Measurements from ENCODE around the gene TAAR8.
"Not testable (repeated sequence)": the region's sequence is repeated elsewhere in the genome, so short reads cannot be mapped to it uniquely, and the experiment has no call there.

TAAR8 gene

DNA sequence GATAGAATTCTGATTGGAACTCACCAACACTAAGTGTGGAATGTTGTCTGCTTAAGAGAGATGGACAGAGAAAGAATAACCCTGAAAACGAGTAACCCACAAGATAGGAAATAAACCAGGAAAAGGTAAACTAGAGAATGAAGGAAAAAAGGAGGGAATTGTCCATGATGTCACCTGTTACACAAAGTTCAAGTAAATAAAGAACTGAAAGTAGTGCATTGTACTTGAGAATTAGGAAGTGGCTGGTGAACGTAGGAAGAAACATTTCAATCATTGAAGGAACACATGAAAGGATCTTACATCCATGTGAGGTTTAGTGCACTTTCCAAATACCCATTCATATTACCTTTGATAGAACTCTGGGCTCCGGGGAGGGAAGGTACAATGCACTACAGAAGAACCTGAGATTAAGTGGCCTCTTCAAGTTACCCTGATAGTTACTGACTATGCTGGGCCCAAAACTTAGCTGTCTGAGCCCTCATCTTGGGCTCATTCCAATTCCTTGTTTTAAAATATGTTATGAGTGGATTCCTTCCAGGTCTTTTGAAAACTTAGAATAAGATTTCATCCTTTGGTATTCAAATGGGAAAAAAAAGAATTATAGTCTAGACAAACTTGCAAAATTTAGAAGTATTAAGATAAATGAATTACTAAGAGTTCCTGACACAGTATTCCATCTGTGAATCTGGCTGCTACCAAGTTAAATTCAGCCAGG, 38.5 kb upstream of the TAAR8 start:
- Histone ChIP-seq H3K4me3 (ENCODE audit: low read depth, low read length) (no peak overlapping the region), H3K4me1 (ENCODE audit: control insufficient read depth, insufficient read depth, low read length) (peaks cover 10% of the 10 kb centered on the region), H3K27ac (ENCODE audit: low read depth, low read length) (no peak overlapping the region), H3K36me3 (ENCODE audit: control insufficient read depth, insufficient read depth, low read length) (no peaks in the 10 kb centered on the region), H3K9ac (ENCODE audit: low read length) (no peak overlapping the region), H3K27me3 (ENCODE audit: control insufficient read depth, insufficient read depth, low read length) (peaks cover 10% of the 10 kb centered on the region; the same call in 1 of the 2 replicates), H3K9me3 (ENCODE audit: control insufficient read depth, insufficient read depth, low read depth, low read length) (no peaks in the 10 kb centered on the region)

DNA sequence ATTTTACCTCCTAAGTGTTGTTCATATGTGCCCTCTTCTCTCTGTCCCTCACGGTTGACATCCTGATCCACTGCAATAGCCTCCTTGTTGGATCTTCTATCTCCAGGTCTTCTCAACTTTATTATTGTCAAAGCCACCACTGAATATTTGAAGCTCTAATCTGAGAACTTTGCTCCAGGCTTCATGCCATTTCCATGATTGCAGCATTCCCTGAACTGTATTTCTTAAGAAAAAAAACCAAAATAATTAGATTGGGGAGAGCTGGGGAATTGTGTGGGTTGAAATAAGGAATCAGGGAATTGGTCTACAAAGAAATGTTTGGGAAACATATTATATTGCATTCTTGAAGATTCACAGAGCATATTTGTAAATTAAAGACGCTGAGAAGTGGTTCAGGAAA, 37.1 kb upstream of the TAAR8 start:
- Histone ChIP-seq H3K36me3 (ENCODE audit: control insufficient read depth, insufficient read depth, low read length) (no peaks in the 10 kb centered on the region), H3K4me3 (ENCODE audit: low read depth, low read length) (no peak overlapping the region), H3K9ac (ENCODE audit: low read length) (no peak overlapping the region), H3K27ac (ENCODE audit: low read depth, low read length) (no peak overlapping the region), H3K4me1 (ENCODE audit: control insufficient read depth, insufficient read depth, low read length) (peaks cover 10% of the 10 kb centered on the region), H3K27me3 (ENCODE audit: control insufficient read depth, insufficient read depth, low read length) (peaks cover 10% of the 10 kb centered on the region; the same call in 1 of the 2 replicates), H3K9me3 (ENCODE audit: control insufficient read depth, insufficient read depth, low read depth, low read length) (no peaks in the 10 kb centered on the region)

DNA sequence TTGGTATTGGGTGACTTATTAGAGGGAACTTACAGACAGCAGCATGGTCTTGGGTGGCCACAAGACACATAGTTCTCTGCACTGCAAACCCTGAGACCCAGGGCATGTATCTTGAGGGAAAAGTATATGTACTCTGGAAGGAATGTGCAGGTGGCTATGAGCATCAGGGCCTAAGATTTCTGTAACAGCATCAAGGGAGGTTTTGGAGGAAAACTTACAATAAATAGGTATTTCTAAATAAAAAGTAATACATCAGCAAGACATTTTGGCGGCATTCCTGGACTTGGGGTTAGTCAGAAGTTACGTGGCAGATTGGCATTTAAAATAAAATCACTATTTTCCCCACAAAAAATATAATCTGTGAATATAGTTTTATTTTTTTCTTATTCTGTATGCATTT, 31.5 kb upstream of the TAAR8 start:
- H3K9me3 ChIP-seq (ENCODE audit: control insufficient read depth, insufficient read depth, low read depth, low read length) = no peaks in the 10 kb centered on the region
- H3K9ac ChIP-seq (ENCODE audit: low read length) = no peak overlapping the region
- no peaks in the 10 kb centered on the region for H3K36me3 ChIP-seq (ENCODE audit: control insufficient read depth, insufficient read depth, low read length)
- no peak overlapping the region for H3K27ac ChIP-seq (ENCODE audit: low read depth, low read length)
- no peak overlapping the region for H3K4me3 ChIP-seq (ENCODE audit: low read depth, low read length)
- H3K4me1 ChIP-seq (ENCODE audit: control insufficient read depth, insufficient read depth, low read length) = peaks cover under 1% of the 10 kb centered on the region; the same call in 1 of the 2 replicates
- no peaks in the 10 kb centered on the region for H3K27me3 ChIP-seq (ENCODE audit: control insufficient read depth, insufficient read depth, low read length)

DNA sequence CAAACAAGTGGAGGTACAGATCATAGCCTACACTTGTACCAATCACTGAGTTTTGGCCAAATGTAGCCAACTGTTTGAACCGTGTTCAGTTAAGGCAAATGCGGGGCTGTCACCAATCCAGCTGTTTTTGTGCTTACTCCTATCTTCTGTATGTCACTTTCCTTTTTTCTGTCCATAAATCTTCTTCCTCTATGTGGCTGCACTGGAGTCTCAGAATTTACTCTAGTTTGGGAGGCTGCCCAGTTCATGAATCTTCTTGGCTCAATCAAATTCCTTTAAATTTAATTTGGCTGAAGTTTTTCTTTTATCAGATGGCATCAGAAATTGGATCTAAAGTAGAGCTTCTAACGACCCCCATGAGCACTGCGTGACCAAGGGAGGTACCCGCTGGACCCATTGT, 27.8 kb upstream of the TAAR8 start:
- no peaks in the 10 kb centered on the region for H3K36me3 ChIP-seq (ENCODE audit: control insufficient read depth, insufficient read depth, low read length)
- H3K9ac ChIP-seq (ENCODE audit: low read length) = no peak overlapping the region
- H3K27ac ChIP-seq (ENCODE audit: low read depth, low read length) = no peak overlapping the region
- H3K9me3 ChIP-seq (ENCODE audit: control insufficient read depth, insufficient read depth, low read depth, low read length) = no peaks in the 10 kb centered on the region
- H3K27me3 ChIP-seq (ENCODE audit: control insufficient read depth, insufficient read depth, low read length) = no peaks in the 10 kb centered on the region
- H3K4me1 ChIP-seq (ENCODE audit: control insufficient read depth, insufficient read depth, low read length) = peaks cover 8% of the 10 kb centered on the region; the same call in 1 of the 2 replicates
- no peak overlapping the region for H3K4me3 ChIP-seq (ENCODE audit: low read depth, low read length)

DNA sequence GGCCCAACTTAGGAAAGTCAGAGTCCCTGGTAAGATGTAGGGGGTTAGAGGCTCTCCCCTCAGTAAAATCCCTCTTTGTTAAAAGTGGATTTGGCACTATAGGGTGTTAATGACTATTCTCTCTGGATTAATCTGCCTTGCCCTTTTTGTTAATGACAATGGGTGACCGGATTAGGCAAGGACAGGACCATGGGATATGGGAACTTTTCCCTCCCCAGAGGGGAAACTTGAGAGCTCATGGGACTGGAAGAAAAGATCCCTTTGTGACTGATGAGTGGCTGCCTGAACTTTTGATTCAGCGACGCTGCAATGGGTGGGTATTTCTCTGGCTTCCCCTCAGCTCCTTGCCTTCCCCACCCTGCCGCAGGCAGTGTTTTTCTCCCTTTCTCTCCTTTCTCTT, 26.6 kb upstream of the TAAR8 start:
- peaks cover 8% of the 10 kb centered on the region; the same call in 1 of the 2 replicates for H3K4me1 ChIP-seq (ENCODE audit: control insufficient read depth, insufficient read depth, low read length)
- H3K27ac ChIP-seq (ENCODE audit: low read depth, low read length) = no peak overlapping the region
- no peak overlapping the region for H3K9ac ChIP-seq (ENCODE audit: low read length)
- H3K4me3 ChIP-seq (ENCODE audit: low read depth, low read length) = no peak overlapping the region
- no peaks in the 10 kb centered on the region for H3K27me3 ChIP-seq (ENCODE audit: control insufficient read depth, insufficient read depth, low read length)
- no peaks in the 10 kb centered on the region for H3K36me3 ChIP-seq (ENCODE audit: control insufficient read depth, insufficient read depth, low read length)
- H3K9me3 ChIP-seq (ENCODE audit: control insufficient read depth, insufficient read depth, low read depth, low read length) = no peaks in the 10 kb centered on the region

DNA sequence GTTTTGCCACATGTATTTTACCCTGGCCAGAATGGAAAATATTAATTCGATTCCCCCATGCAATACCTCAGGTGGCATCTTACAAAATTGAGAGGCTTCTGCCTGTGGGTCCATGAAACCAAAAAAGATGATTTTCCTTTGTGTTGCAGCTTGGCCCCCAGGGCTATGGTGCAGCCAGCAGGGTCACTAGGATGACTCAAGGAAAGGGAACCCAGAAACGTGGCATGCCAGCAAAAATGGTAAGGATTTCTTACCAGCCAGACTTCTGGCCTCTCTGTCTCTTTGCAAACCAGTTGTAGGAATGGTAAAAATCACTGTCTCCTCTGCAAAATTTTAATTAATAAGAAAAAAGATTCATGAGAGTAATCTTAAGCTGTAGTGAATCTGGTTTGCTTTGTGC, 26.0 kb upstream of the TAAR8 start:
- Histone ChIP-seq H3K27ac (ENCODE audit: low read depth, low read length) (no peak overlapping the region), H3K4me3 (ENCODE audit: low read depth, low read length) (no peak overlapping the region), H3K27me3 (ENCODE audit: control insufficient read depth, insufficient read depth, low read length) (no peaks in the 10 kb centered on the region), H3K9ac (ENCODE audit: low read length) (no peak overlapping the region), H3K36me3 (ENCODE audit: control insufficient read depth, insufficient read depth, low read length) (no peaks in the 10 kb centered on the region), H3K9me3 (ENCODE audit: control insufficient read depth, insufficient read depth, low read depth, low read length) (no peaks in the 10 kb centered on the region), H3K4me1 (ENCODE audit: control insufficient read depth, insufficient read depth, low read length) (peaks cover 8% of the 10 kb centered on the region; the same call in 1 of the 2 replicates)

DNA sequence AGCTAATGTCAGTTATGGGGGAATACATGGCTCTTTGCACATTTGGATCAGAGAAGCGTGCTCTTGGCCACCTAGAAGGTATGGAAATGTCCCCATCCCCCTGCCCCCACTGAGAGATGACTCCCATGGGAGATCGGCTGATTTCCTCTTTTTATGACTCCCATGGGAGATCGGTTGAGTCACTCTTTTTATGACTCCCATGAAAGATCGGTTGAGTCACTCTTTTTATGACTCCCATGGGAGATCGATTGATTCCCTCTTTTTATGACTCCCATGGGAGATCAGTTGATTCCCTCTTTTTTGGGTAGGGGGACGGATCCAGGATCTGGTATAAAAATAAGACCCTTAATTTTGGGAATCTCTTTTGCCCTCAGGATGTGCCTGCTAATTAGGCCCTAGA, 24.7 kb upstream of the TAAR8 start:
- Histone ChIP-seq H3K27ac (ENCODE audit: low read depth, low read length) (no peak overlapping the region), H3K4me1 (ENCODE audit: control insufficient read depth, insufficient read depth, low read length) (peaks cover 8% of the 10 kb centered on the region; the same call in 1 of the 2 replicates), H3K4me3 (ENCODE audit: low read depth, low read length) (no peak overlapping the region), H3K27me3 (ENCODE audit: control insufficient read depth, insufficient read depth, low read length) (no peaks in the 10 kb centered on the region), H3K9ac (ENCODE audit: low read length) (no peak overlapping the region), H3K9me3 (ENCODE audit: control insufficient read depth, insufficient read depth, low read depth, low read length) (peaks cover 6% of the 10 kb centered on the region; the same call in 1 of the 2 replicates), H3K36me3 (ENCODE audit: control insufficient read depth, insufficient read depth, low read length) (no peaks in the 10 kb centered on the region)

DNA sequence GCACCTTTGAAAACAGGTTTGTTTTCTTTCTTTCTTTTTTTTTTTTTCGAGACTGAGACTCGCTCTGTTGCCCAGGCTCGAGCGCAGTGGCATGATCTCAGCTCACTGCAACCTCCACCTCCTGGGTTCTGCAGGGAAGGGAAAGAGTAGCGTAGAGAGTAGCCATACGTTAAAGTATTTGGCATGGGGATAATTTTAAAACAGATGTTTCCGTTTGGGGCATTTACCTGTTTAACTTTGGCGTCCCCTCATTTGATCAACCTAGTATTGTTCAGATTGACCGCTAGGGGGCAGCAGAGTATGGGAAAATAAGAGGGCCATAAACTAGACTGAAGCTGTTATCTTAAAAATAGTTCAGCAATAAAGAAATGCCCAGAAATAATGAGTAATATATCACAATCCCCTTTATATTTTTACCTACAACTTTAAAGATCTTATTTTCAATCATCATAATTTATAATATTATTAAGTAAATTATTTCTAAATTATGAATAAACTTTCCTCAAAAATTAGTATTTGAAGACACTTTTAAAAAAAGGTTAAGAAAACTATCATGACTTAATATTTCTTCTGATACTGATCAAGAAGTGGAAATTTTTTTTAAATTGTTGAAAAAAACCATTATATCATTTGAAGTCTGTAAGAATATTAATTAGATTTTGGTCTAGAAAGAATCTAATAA, 22.0 kb upstream of the TAAR8 start:
- 0 out of 2 replicates have a peak overlapping the region, but pooled peaks have one; percentile 31 for H3K4me3 ChIP-seq (ENCODE audit: low read depth, low read length)
- H3K27ac ChIP-seq (ENCODE audit: low read depth, low read length) = no peak overlapping the region
- H3K9ac ChIP-seq (ENCODE audit: low read length) = no peak overlapping the region
- H3K27me3 ChIP-seq (ENCODE audit: control insufficient read depth, insufficient read depth, low read length) = no peaks in the 10 kb centered on the region
- H3K9me3 ChIP-seq (ENCODE audit: control insufficient read depth, insufficient read depth, low read depth, low read length) = peaks cover 13% of the 10 kb centered on the region; the same call in 1 of the 2 replicates
- H3K36me3 ChIP-seq (ENCODE audit: control insufficient read depth, insufficient read depth, low read length) = no peaks in the 10 kb centered on the region
- peaks cover 8% of the 10 kb centered on the region; the same call in 1 of the 2 replicates for H3K4me1 ChIP-seq (ENCODE audit: control insufficient read depth, insufficient read depth, low read length)

DNA sequence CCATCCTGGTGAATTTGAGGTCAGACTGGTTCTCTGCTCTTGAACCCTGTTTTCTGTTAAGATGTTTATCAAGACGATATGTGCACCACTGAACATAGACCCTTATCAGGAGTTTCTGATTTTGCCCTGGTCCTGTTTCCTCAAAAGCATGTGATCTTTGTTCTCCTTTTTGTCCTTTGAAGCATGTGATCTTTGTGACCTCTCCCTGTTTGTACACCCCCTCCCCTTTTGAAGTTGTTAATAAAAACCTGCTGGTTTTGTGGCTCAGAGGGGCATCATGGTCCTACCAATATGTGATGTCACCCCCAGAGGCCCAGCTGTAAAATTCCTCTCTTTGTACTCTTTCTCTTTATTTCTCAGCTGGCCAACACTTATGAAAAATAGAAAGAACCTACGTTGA, 17.9 kb upstream of the TAAR8 start:
- not testable (repeated sequence) for H3K9ac ChIP-seq (ENCODE audit: low read length); H3K36me3 ChIP-seq (ENCODE audit: control insufficient read depth, insufficient read depth, low read length); H3K4me3 ChIP-seq (ENCODE audit: low read depth, low read length); H3K4me1 ChIP-seq (ENCODE audit: control insufficient read depth, insufficient read depth, low read length); H3K27ac ChIP-seq (ENCODE audit: low read depth, low read length); H3K27me3 ChIP-seq (ENCODE audit: control insufficient read depth, insufficient read depth, low read length)
- peaks cover 13% of the 10 kb centered on the region; the same call in 1 of the 2 replicates for H3K9me3 ChIP-seq (ENCODE audit: control insufficient read depth, insufficient read depth, low read depth, low read length)

DNA sequence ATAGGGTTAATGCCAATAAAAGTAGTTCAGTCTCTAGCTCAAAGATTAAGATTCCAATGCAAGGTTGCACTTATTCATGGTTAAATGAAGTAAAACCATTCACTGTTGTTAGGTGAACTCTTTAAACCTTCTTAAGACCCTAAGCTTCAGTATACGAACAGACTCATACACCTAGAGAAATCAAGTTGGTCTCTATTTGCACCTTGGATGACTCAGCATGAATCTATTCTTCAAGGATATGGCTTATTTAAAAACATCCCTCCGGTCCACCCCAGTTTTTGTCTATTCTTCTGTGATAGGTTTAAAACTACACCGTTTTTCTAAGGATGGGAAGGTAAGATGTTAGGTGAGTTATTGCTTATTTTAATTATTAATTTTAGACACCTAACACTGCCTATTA, 15.3 kb upstream of the TAAR8 start:
- no peak overlapping the region for H3K27ac ChIP-seq (ENCODE audit: low read depth, low read length)
- H3K9ac ChIP-seq (ENCODE audit: low read length) = no peak overlapping the region
- H3K9me3 ChIP-seq (ENCODE audit: control insufficient read depth, insufficient read depth, low read depth, low read length) = peaks cover 10% of the 10 kb centered on the region; the same call in 1 of the 2 replicates
- H3K4me1 ChIP-seq (ENCODE audit: control insufficient read depth, insufficient read depth, low read length) = no peaks in the 10 kb centered on the region
- no peak overlapping the region for H3K4me3 ChIP-seq (ENCODE audit: low read depth, low read length)
- H3K36me3 ChIP-seq (ENCODE audit: control insufficient read depth, insufficient read depth, low read length) = no peaks in the 10 kb centered on the region
- H3K27me3 ChIP-seq (ENCODE audit: control insufficient read depth, insufficient read depth, low read length) = no peaks in the 10 kb centered on the region

DNA sequence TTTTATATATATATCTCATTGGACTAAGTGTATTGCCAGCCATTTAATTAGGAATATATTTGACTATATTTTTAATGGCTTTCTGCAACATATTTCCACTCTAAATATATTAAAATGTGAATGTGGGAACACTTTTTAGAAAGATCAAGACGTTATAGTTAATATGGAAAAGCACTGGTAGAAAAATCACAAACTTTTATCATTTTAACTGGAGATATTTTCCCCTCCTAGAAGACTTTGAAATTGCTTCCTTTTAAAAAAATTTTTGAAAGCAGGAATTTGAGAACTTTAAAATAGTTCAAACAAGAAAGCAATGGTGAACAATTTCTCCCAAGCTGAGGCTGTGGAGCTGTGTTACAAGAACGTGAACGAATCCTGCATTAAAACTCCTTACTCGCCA, 14.5 kb upstream of the TAAR8 start, which contains the start of gene TAAR9:
TSS of gene TAAR9 (plus strand) at position 301 of the 400 bp plus-strand sequence. CDS start at position 314, 13 bp downstream.
- no peaks in the 10 kb centered on the region for H3K36me3 ChIP-seq (ENCODE audit: control insufficient read depth, insufficient read depth, low read length)
- no peaks in the 10 kb centered on the region for H3K27me3 ChIP-seq (ENCODE audit: control insufficient read depth, insufficient read depth, low read length)
- no peak within 1 kb of the TSS for H3K9ac ChIP-seq (ENCODE audit: low read length)
- peaks cover 5% of the 10 kb centered on the region; the same call in 1 of the 2 replicates for H3K9me3 ChIP-seq (ENCODE audit: control insufficient read depth, insufficient read depth, low read depth, low read length)
- H3K27ac ChIP-seq (ENCODE audit: low read depth, low read length) = no peak within 1 kb of the TSS
- H3K4me3 ChIP-seq (ENCODE audit: low read depth, low read length) = no peak within 1 kb of the TSS
- no peaks in the 10 kb centered on the region for H3K4me1 ChIP-seq (ENCODE audit: control insufficient read depth, insufficient read depth, low read length)

All from HUES6 (cell line).